ENCODE data around the gene TTC9C. TPM values are rescaled to one million over a fixed set of nuclear protein-coding genes. Genes with fewer than 3 reads are reported as not detected.

Gene TTC9C
- total and polyA plus RNA-seq, 2 of the 8 experiments (the other 6 are each of a cell fraction or from before 2014, with no cell fraction given), result 25.4 to 34.1 TPM

DNA sequence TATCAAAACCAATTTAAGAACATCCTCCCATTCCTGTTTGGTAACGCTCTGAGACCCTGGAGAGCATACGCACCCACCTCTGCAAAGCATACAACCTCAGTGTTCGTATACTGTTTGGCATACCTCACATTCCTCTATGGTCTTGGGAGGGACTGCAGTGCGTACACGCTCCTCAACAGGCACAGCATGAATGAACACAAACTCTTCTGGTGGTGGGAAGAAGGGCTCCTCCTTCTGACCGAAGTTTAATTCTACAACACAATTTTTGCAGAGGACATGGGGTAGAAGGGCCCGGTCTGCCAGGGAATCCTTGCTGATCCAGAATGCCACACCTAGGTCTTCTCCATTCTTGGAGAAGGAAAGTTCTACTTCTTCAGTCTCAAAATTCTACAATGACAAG is 6.3 kb upstream of the TTC9C start:
- peaks cover 12 to 17% of the 10 kb centered on the region in 2 experiments for H4K20me1 ChIP-seq (replicated peaks in 1 of 2; ENCODE audit: control insufficient read depth in 1 of 2, insufficient read depth in 2 of 2, low read length in 2 of 2)
- no peaks in the 10 kb centered on the region; a peak in 3 of 7 replicates for H3K4me1 ChIP-seq (replicated peaks in 1 of 4; ENCODE audit: control insufficient read depth in 3 of 4, insufficient read depth in 4 of 4, low read length in 3 of 4)

More for the DNA sequence above, 6.3 kb upstream of the TTC9C start:
- no peak overlapping the region for H4K91ac ChIP-seq (replicated peaks; ENCODE audit: insufficient read length, low read length)
- DNase-seq (ENCODE audit: low read depth in 1 of 2, low spot score in 2 of 2) (no peak), FAIRE-seq (no peak)
- no peak overlapping the region for H3K27ac ChIP-seq (ENCODE audit: low read depth, low read length)
- H3K56ac ChIP-seq (replicated peaks; ENCODE audit: insufficient read length, low read depth, low read length), result no peak overlapping the region
- 0 out of 2 replicates have a peak, but pooled peaks cover 2% of the 10 kb centered on the region for H3K79me1 ChIP-seq (ENCODE audit: low read depth, low read length)
- H3K27me3 ChIP-seq (replicated peaks in 1 of 4; ENCODE audit: control insufficient read depth in 3 of 4, extremely low read depth in 1 of 4, insufficient read depth in 3 of 4, low read length in 3 of 4), result no peaks in the 10 kb centered on the region
- no peak overlapping the region for H2BK12ac ChIP-seq (ENCODE audit: low read depth, low read length)
- no peak overlapping the region for H4K5ac ChIP-seq (ENCODE audit: insufficient read length, low read depth, low read length)
- no peak overlapping the region for H3K4me2 ChIP-seq (ENCODE audit: insufficient read depth in 1 of 2, low read depth in 2 of 2, low read length in 2 of 2)
- H3K18ac ChIP-seq (ENCODE audit: extremely low read depth, low read length), result no peak overlapping the region
- no peak overlapping the region for H2AFZ ChIP-seq (ENCODE audit: low read length)
- H3K14ac ChIP-seq (ENCODE audit: insufficient read length), result no peak overlapping the region
- H2BK15ac ChIP-seq (ENCODE audit: low read length), result no peak overlapping the region
- H2AK5ac ChIP-seq (ENCODE audit: low read depth, low read length), result no peak overlapping the region
- WGBS, 2 experiments (ENCODE audit: extremely low coverage in 1 of 2, insufficient coverage in 1 of 2, insufficient read length in 1 of 2, insufficient replicate concordance in 2 of 2, low coverage in 1 of 2, low lambda C conversion rate in 2 of 2, missing lambda C conversion rate in 1 of 2), result 92% methylated on average over 7 of the region's 7 CpGs; no CpG with 5 or more reads in 1 of the 2 experiments
- peaks cover 36 to 74% (median 62%) of the 10 kb centered on the region in 4 experiments for H3K36me3 ChIP-seq (ENCODE audit: control insufficient read depth in 2 of 4, insufficient read depth in 4 of 4, low read length in 3 of 4)
- H3K23ac ChIP-seq (ENCODE audit: insufficient read length), result no peak overlapping the region
- no peak overlapping the region for H3K9ac ChIP-seq (replicated peaks in 1 of 4; ENCODE audit: extremely low read depth in 1 of 4, low read depth in 3 of 4, low read length in 3 of 4)
- no peak overlapping the region for H2BK120ac ChIP-seq (replicated peaks; ENCODE audit: low read depth, low read length)
- ChIA-PET POLR2A (ENCODE audit: partially characterized antibody) (interaction anchor here (3.5 to 61.4 kb wide), 4 partner anchors 7 to 62 kb away, joined by 15 to 2041 read pairs (median 156); partner anchors contain the start of genes BSCL2, C11orf98, CSKMT and GANAB), CTCF (ENCODE audit: partially characterized antibody) (no interaction called here)
- H2BK5ac ChIP-seq (ENCODE audit: low read depth, low read length), result no peak overlapping the region
- no peak overlapping the region for H3K4me3 ChIP-seq (ENCODE audit: extremely low read depth in 1 of 4, insufficient read depth in 2 of 4, low read depth in 3 of 4, low read length in 4 of 4)
- TF ChIP-seq TEAD4 (IDR thresholded peaks at IDR 0.05; ENCODE audit: low read depth, low read length) (peak; percentile 64; the same call in 1 of the 2 replicates), RAD21 (IDR thresholded peaks at IDR 0.05 in 1 of 2, conservative IDR thresholded peaks at IDR 0.05 in 1 of 2; ENCODE audit: low read depth in 2 of 2, low read length in 2 of 2) (peak in 1 of 2 experiments; percentile 6; a peak in 1 of 4 replicates), POLR2AphosphoS5 (IDR thresholded peaks at IDR 0.05; ENCODE audit: low read depth, low read length) (no peak)
- TF ChIP-seq, protein P1, sequence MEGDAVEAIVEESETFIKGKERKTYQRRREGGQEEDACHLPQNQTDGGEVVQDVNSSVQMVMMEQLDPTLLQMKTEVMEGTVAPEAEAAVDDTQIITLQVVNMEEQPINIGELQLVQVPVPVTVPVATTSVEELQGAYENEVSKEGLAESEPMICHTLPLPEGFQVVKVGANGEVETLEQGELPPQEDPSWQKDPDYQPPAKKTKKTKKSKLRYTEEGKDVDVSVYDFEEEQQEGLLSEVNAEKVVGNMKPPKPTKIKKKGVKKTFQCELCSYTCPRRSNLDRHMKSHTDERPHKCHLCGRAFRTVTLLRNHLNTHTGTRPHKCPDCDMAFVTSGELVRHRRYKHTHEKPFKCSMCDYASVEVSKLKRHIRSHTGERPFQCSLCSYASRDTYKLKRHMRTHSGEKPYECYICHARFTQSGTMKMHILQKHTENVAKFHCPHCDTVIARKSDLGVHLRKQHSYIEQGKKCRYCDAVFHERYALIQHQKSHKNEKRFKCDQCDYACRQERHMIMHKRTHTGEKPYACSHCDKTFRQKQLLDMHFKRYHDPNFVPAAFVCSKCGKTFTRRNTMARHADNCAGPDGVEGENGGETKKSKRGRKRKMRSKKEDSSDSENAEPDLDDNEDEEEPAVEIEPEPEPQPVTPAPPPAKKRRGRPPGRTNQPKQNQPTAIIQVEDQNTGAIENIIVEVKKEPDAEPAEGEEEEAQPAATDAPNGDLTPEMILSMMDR (IDR thresholded peaks at IDR 0.05; ENCODE audit: control extremely low read depth in 1 of 3, insufficient read depth in 1 of 3, low read depth in 1 of 3, low read length in 3 of 3), result 0 out of 4 replicates have a peak, but pooled peaks of 1 of the 3 experiments have one; percentile 10
- peaks cover 18 to 56% of the 10 kb centered on the region in 2 experiments for H3K79me2 ChIP-seq (ENCODE audit: control insufficient read depth in 1 of 2, insufficient read depth in 2 of 2, low read length in 2 of 2)
- H2BK20ac ChIP-seq (ENCODE audit: low read length), result no peak overlapping the region
- H3K9me3 ChIP-seq (ENCODE audit: insufficient read depth in 2 of 2, low read depth in 1 of 2, low read length in 1 of 2), result no peaks in the 10 kb centered on the region
- H3K23me2 ChIP-seq (ENCODE audit: low read depth, low read length), result peaks cover 9% of the 10 kb centered on the region
- no peak overlapping the region for H4K8ac ChIP-seq (ENCODE audit: extremely low read depth, insufficient read depth, low read length)
- no peak overlapping the region for H3K4ac ChIP-seq (replicated peaks; ENCODE audit: insufficient read length, low read depth, low read length)

Measured in H1 (cell line).